Midbrain (tissue), 1 donor: ENCODE measurements around the gene LIMS2.

Experiments
- DNase-seq: peaks from one replicate; lab custom pipeline; 2025; lab: John Stamatoyannopoulos, UW

LIMS2 gene

GRCh38 chr2:127622561-127623387 lies 52.6 kb downstream of the LIMS2 start:
- DNase-seq, result no peak

- no peak for DNase-seq
These were observed 53.3 kb downstream of the LIMS2 start for GRCh38 chr2:127621981-127622431.

GRCh38 chr2:127620866-127621265 lies 54.5 kb downstream of the LIMS2 start:
- no peak for DNase-seq

DNA sequence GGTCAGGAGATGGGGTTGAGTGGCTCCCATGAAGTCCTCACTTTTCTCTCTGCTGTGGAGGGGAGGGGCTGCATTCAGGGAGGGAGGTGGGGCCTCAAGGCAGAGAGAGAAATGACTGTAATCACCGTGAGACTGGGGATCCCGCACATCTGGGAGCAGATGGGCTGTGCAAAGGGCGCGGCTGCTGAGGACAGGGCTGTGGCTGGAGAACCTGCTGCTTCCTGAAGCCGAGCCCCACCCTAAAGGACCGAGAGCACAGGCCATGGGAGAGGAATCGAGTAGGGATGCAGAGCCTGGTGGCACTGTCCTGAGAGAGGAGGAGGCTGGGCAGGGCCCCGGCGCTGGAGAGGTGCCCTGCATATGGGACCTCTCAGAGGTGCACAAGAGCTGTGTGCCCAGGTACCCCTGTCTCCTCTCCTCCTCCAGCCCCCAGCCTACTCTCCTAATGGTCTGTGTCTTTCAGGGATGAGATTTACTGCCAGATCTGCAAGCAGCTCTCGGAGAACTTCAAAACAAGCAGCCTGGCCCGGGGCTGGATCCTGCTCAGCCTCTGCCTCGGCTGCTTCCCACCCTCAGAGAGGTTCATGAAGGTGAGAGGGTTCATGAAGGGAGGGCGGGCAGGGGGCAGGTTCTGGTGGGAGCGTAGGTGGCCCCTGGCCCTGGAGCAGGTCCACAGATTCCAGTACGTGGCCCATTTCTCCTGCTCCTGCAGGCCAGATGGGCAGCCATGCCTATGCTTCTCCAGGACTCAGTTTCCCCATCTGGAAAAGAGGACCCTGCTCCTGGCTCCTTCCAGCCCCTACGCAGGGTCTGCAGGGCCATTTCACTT lies 55.2 kb downstream of the LIMS2 start:
- DNase-seq, result no peak

DNA sequence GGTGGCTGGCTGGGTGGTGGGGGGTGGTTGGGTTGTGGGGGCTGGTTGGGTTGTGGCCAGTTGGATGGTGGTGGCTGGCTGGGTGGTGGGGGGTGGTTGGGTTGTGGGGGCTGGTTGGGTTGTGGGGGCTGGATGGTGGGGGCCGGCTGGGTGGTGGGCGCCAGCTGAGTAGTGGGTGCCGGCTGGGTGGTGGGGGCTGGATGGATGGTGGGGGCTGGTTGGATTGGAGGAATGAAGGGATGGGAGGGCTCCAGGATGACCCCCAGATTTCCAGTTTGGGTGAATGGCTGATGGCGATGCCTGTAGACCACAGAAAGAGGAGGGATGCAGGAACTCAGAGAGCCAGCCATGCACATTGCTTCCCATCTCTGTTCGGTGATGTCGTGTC lies 56.1 kb downstream of the LIMS2 start:
- no peak for DNase-seq

- DNase-seq, result no peak
These were observed 56.7 kb downstream of the LIMS2 start for GRCh38 chr2:127618551-127619202.

GRCh38 chr2:127615511-127616166 lies 59.7 kb downstream of the LIMS2 start:
- no peak for DNase-seq

- DNase-seq, result no peak
These were observed 60.6 kb downstream of the LIMS2 start for GRCh38 chr2:127614731-127615130.

GRCh38 chr2:127614246-127614645 lies 61.1 kb downstream of the LIMS2 start:
- DNase-seq, result no peak

GRCh38 chr2:127612111-127612822 lies 63.1 kb downstream of the LIMS2 start:
- DNase-seq, result no peak

GRCh38 chr2:127611076-127611925 lies 64.0 kb downstream of the LIMS2 start:
- DNase-seq, result no peak

DNA sequence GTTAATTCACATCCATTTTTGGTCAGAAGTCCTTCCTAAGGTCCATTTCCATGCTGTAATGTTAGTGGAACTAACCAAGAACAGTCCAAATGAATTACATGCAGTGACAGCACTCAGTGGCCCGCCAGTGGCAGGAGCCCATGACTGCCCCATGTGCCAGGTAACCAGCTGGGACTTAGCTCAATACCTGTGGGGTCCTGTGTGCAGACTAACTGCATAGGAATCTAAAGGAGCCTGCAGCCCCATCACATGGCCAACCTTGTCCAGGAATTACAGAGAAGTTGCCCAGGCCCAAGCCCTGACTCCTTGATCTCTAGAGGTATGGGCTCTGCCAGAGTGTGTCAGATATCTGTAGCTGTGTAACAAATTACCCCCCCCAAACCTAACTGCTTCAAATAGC lies 64.8 kb downstream of the LIMS2 start:
- no peak for DNase-seq

GRCh38 chr2:127609818-127610217 lies 65.5 kb downstream of the LIMS2 start:
- no peak for DNase-seq

GRCh38 chr2:127609031-127609751 lies 66.1 kb downstream of the LIMS2 start:
- no peak for DNase-seq

- DNase-seq, result no peak
These were observed 67.0 kb downstream of the LIMS2 start for GRCh38 chr2:127608061-127609030.

GRCh38 chr2:127607399-127607908 lies 67.9 kb downstream of the LIMS2 start:
- no peak for DNase-seq

DNA sequence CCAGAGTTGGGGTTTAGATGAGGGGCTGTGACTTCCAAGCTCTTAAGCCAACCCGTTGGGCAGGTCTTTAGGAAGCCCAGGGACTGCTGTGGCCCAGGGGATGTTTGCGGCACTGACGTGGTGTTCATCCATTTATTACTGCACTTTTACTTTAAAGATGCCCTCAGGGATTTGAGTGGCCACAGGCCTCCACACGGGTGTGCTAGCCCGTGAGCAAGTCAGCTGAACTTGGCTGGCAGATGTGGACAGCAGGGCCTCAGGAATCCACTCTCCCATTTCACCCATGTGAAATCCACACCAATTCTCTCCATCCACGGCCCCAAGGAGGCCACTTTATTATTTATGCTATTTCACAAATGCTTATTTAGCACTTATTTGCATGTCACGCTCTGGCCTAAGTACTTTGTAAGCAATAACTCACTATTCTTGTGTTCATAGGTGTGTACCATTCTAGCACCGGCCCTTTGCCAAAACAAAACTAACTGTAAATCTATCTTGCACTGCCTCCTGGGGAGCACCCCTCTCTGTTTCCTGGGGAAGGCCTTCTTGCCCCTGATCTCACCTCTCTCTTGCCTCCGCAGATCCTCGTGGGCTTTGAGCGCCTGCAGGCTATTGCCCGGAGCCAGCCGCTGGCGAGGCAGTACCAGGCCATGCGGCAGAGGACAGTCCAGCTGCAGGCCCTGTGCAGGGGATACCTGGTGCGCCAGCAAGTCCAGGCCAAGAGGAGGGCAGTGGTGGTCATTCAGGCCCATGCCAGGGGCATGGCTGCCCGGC lies 68.5 kb downstream of the LIMS2 start:
- no peak for DNase-seq
